NAMALWA (cell line): ENCODE results near the gene STXBP4.

Experiments
- DNase-seq: peaks from one replicate; pipeline ENCODE4 v3.0.0-alpha.2; 2015; ENCODE audit warnings: low spot score

STXBP4 gene, protein sequence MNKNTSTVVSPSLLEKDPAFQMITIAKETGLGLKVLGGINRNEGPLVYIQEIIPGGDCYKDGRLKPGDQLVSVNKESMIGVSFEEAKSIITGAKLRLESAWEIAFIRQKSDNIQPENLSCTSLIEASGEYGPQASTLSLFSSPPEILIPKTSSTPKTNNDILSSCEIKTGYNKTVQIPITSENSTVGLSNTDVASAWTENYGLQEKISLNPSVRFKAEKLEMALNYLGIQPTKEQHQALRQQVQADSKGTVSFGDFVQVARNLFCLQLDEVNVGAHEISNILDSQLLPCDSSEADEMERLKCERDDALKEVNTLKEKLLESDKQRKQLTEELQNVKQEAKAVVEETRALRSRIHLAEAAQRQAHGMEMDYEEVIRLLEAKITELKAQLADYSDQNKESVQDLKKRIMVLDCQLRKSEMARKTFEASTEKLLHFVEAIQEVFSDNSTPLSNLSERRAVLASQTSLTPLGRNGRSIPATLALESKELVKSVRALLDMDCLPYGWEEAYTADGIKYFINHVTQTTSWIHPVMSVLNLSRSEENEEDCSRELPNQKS

DNA sequence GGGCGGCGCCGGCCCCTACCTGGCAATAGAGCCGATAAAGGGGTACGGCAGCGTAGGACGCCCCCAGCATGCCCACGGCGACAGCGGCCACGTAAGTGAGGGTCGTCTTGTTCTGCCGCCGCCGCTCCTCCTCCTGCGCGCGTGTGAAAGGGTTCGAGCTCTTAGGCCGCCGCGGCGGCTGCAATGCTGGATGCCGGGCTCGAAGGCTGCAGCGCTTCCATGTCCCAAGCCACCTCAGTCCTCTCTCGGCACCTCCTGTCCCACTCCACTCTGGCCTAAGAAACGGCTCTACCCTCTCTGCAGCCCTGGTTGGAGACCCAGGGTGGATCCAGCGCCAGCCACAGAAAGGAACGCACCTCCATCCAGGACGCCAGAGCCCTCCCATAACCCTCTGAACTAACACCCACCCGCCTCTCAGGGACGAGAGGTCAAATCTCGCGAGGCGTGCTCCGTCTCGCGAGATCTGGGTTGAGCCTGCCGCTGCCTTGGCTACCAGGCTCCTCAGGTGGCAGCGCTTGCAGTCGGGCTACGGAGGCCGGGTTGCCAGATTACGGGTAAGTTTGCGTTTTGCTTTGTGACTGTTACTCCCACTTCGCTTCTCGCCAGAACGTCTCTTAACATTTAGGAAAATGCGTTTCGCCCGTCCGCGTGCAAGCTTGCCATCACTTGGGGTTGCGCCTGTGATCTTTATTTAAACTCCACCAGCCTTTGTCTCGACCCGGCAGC lies at the start of gene STXBP4, which contains the start of gene COX11:
Gene STXBP4, plus strand, starts transcription at position 504 of the 726 bp plus-strand sequence. CDS start 17,455 bp downstream, outside the sequence.
Gene COX11, minus strand, starts transcription at position 393 of the 726 bp plus-strand sequence. Its CDS starts 8 bp downstream, at position 385.
- peak; percentile 98 for DNase-seq

DNA sequence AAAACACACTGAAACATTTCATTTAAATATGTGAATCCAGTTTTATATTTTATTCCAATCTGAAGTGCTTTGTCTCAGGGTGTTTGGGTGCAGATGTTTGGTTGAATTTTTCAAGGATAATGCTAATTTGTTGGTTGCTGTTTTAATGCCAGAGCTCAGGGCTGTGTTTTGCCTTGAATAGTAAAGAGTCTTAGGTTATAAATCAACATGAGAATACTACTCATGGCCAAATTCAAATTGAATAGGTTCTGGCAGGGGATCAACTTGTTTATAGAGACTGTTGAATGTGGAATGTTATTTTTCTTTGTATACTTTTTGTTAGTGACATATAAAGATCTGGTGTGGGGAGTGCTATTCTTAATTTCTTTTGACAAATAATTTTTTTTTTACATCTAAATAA lies 49.1 kb upstream of the STXBP4 start:
- DNase-seq = no peak

DNA sequence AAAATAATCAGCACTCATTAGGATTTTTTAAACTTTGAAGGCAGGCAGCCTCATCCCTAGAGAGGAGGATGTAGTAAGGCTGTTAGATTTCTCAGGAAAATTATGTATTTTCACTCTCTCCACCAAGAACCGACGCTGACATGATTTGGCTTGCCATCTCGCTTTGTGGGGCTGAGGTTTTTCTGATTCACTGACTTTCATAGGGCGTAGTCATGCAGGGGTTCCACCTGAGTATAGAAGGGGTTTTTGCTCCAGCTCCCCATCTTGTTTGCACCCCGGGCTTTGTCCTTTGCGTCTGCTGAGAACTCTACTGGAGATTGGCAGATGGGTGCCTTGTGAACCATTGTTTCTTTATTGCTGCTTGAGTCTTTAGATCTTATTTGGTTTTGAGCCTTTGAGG lies 47.7 kb upstream of the STXBP4 start:
- DNase-seq = no peak

DNA sequence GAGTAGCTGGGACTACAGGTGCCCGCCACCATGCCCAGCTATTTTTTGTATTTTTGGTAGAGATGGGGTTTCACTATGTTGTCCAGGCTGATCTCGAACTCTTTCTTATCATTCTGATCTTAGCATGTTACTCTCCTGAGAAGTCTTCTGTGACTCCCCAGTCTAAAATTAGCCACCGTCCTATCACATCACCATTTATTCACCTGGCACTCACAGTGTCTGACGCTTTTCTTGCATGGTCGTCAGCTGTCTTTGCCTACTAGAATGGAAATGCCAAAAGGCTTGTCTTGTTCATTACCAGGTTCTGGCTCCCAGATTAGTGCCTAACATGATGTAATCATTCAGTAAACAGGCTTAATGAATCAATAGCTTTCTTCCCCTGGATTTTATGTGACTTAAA lies 44.2 kb upstream of the STXBP4 start:
- DNase-seq = no peak

DNA sequence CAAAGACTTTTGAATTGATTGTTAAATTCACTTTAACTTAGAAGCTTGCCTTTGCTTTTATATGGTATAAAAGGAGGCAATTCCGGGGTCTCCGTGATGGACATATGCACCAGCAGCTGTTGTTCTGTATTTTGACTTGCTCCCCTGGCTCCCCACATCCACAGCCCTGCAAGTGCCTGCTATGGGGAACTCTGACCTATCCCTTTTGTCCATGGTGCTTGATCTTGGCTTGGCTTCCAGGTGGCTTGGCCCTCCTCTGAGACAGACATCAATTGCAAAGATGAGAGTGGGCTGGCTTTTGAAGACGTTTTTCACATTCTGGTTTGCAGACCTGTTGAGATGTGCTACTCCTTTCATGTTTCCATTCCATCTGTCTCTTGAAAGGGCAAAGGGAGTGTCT lies 41.0 kb upstream of the STXBP4 start:
- DNase-seq = no peak

DNA sequence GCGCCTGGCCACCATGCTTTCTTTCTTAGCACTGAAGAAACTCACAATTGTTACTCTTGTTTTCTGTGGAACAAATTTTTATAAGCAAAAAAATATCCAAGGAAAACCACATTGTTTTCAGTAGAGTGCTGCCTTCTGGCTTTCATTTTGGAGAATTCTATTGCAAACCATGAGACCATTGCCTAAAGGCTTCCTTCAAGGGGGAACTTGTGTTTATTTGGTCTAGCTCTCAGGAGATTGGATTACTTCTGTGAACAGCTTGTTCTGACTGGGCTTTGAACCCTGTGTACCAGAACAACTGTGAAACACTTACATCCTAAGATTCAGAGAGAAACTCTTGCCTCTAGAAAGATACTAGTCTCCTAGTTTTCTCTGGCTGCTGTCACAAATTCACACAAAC lies 35.9 kb upstream of the STXBP4 start:
- no peak for DNase-seq

DNA sequence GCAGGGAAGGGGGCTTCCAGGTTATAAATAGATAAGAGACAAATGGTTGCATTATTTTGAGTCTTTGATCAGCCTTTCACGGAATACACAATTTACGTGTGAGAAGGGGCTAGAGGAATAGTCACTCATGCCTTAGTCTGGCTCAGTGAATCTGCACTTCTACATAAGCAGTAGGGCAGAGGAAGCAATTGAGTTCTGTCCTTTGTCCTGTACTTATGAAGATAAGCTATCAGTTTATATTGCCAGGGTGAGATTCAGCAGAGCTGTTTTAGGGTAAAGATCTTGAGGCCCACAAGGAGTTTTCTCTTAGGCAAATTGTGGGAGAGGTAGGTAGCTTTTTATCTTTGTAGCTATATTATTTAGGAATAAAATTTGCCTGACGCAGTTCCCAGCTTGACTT lies 34.6 kb upstream of the STXBP4 start:
- DNase-seq = no peak

DNA sequence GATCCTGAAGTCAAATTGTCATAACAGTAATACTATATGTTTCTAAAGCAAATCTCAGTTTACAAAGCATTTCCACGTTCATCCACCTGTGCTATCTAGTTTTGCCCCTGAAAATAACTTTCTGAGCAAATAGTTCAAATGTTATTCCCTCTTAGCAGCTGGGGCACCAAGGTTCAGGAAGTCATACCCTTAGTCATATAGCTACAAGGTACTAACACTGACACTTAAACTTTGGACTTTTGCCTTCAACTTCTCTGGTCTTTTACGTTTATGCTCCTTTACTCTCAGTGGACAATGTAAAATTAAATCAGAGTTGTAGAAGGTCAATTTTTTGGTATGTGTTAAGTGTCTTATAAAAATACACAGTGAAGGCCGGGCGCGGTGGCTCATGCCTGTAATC lies 33.1 kb upstream of the STXBP4 start:
- no peak for DNase-seq

DNA sequence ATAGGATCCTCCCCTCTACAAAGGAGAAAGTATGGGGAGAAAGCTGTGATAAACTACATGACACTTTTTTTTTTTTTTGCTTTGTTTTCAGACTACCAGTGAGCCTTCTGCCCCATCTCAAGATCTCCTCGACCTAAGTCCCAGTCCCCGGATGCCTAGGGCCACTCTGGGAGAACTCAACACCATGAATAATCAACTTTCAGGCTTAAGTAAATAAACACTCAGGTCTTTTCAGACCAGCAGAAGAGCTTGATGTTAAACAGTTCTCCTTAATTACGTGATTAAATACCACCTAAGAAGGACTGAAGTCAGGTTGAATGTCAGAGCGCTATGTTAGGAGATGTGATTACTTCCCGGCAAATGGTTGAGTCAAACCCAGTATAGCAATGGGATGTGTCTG lies 31.5 kb upstream of the STXBP4 start:
- no peak for DNase-seq

DNA sequence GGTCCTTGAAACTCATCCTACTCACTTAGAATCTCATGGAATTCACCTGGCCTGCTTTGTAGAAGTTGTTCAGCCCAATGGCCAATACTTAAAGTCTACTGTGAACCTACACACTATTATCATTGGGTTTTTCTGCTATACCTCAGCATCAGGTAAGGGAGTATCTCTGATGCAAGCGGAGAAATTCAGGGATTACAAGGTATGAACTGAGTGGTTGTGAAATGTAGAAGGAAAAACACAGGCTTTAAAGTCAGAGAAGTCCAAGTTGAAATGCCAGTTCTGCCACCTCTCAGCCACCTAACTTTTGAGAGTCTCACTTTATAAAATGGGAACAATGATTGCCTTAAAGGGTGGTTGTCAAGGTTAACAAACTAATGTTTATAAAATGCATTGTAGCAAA lies 31.1 kb upstream of the STXBP4 start:
- no peak for DNase-seq

DNA sequence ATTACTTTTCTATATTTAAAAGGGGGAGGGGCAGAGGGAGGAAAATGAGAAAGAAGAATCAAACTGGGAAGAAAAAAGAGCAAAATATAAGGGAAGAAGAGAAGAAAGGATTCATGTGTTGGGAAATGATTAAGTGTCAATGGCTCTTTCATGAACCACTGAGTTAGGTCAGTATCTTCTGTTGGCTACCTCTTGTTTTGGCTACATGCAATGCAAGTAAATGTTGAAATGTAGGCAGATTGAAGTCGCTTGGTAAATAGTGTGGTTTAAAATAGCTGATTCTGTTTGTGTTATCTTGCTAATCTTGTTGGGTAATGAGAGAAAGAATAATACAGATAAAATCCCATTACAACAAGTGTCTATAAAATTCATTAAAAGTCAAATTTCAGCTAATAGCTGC lies 27.3 kb upstream of the STXBP4 start:
- no peak for DNase-seq

DNA sequence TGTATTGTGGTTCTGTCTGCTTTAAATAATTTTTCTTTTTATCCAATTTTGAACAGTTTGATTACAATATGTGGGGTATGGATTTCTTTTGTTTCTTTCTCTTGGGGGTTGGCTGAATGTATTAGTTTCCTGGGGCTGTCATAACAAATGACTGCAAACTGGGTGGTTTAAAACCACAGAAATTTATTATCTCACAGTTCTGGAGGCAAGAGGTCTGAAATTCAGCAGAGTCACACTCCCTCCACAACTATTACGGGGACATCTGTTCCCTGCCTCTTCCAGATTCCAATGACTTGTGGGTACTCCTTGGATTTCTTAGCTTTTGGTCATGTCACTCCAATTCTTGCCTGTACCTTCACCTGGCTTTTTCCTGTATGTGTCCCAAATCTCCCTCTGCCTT lies 23.8 kb upstream of the STXBP4 start:
- no peak for DNase-seq

DNA sequence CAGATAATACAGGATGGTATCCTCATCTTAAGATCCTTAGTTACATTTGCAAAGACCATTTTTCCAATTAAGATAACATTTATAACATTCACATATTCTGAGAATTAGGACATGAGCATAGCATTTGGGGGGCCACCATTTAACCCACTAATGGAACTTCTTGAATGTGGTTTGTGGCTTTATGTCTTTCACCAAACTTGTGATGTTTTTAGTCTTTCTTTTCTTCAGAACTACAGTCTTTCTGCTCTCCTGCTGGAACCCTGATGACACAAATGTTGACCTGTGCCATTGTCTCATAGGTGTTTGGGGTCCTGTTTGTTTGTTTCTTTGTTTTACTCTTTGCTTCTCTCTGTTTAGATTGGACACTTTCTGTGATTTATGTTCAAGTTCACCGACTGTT lies 23.3 kb upstream of the STXBP4 start:
- no peak for DNase-seq

DNA sequence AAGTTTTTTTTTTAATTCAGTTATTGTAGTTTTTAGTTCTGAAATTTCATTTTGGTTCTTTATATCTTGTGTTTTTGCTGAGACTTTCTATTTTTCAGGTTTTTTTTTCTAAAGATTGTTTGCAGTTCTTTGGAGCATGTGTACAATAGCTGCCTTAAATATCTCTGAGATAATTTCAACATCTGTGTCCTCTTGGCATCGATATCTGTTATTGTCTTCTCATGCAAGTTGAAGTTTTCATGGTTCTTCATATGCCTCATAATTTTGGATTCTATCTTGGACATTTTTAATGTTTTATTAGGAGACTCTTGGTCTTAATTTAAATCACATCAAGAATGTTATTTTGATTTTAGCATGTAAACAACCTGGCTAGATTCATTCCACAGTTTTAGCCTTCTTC lies 22.9 kb upstream of the STXBP4 start:
- DNase-seq = no peak

DNA sequence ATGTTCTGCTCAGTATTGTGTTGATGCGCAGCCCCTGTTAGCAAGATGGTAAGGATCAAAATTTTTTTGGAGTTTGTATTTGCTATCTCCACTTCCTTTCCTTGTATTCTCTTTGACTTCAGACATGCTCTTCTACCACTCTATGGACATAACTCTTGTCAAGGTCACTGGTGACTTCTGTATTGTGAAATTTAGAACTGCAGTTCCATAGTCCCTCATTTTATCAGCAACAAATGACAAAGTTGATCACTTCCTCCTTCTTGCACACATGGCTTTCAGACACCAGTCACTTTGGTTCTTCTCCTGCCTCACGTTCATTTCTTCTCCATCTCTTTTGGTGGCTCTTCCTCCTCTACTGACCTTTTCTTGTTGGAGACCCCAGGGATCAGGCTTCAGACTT lies 21.2 kb upstream of the STXBP4 start:
- DNase-seq = no peak

DNA sequence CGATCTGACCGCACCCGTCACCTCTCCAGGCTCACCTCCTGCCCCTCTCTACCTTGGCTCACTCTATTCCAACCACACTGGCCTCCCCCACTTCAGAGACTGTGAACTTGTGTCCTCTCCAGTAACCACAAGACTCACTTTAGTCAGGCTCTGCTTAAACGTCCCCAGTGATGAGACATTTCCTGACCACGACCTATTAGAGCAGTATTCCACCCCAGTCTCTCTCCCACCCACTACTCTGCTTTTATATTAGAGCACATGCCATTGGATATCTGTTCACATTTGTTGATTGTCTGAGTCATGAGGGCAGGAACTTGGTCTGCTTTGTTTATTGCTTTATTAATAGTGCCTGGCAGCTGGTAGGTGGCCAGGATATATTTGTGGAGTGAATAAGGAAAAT lies 20.2 kb upstream of the STXBP4 start:
- DNase-seq = no peak

DNA sequence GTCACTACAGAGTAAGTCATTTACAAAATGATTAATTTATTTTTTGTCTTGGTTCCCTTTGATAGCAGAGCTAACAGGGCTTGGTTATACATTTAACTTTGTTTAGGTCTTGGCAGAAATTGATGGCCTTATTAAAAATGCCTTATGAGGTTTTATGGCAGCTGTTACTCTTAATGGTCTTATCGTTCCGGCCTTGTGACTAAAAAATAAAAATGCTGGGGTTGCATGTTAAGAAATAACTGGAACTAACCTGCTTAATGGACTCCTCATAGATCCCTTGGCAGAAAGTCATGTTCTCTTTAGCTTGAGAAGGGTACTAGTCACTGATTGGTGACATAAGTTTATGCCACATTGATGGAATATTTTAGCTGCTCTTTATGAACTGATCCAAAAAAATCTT lies 18.4 kb upstream of the STXBP4 start:
- no peak for DNase-seq

DNA sequence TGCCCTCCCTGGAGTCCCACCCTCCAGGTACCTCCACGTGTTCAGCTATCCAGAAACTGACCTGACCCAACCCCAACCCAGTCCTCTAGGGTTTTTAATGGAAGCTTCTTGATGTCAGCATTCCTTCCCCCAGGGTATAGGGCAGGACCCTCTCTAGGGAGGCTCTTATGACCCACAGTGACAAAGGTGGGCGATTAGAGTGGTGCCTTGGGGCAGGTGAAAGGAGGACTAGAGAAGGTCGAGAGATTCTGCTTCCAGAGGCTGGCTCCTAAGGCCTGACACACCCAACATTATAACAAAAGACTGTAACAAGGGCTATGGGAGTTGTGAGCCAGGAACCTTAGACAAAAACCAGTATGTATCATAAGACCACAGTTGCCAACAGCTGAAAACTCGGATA lies 17.3 kb upstream of the STXBP4 start:
- DNase-seq = no peak

DNA sequence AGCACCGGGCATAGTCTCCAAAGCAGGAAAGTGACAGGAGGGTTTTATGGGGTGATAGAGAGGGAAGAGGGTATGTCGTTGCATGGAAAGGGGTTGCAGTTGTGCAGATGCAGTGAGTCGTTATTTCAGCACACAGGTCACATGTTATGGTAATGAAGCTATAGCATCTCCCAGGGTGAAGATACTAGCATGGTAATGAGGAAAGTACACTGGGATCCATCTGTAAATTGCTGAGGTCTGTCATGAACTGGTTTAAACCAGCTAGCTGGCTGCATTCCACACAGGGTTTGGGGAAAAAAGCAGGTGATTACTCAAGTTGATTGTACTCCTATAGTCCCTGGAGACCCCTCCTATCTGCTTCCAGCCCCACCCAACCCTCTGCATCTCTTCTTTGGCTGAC lies 11.8 kb upstream of the STXBP4 start:
- DNase-seq = no peak

DNA sequence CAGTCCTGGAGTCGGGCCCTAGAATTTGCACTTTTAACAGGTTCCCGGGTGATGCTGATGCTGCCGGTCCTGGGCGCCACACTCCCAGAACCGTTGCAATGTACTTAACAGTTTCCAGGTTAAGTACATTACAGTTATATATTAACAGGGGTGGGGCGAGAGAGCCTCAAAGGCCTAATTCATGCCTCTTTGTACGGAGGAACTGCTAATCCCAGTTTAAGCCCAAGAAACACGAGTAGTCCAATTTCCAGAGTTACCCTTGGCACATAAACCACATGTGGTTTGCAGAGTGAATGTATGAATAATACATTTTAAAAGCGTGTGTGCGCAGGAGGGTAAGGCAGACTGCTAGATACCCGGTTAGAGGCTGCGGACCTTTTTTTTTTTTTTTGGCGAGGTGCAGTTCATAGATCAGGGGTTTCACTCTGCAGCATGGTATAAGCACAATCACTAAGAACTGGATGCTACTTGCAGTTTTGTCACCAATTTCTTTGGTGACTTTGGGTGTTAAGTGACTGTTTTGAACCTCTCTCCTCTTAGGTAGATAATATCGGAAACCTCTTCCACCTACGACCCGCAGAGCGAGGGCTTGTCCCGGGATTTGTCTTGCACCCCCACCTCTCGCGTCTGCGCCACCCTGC lies 824 bp upstream of the STXBP4 start:
- DNase-seq = peak; percentile 72

DNA sequence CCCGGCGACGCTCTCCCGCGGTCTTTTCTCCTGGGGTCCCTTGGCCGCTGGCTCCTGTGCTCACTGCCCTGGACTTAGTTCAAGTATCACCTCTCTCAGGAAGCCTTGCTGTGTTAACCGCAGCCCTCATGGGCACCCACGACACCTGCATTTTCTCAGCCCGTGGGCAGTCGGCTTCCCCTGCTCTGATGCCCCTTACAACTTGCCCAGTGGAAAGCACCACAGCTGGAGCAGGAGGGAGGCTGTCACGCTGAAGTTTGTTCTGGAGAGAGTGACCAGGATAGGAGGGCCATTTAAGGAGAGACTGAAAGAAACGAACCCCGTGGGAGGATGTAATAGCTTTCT lies 395 bp downstream of the STXBP4 start:
- DNase-seq = no peak

DNA sequence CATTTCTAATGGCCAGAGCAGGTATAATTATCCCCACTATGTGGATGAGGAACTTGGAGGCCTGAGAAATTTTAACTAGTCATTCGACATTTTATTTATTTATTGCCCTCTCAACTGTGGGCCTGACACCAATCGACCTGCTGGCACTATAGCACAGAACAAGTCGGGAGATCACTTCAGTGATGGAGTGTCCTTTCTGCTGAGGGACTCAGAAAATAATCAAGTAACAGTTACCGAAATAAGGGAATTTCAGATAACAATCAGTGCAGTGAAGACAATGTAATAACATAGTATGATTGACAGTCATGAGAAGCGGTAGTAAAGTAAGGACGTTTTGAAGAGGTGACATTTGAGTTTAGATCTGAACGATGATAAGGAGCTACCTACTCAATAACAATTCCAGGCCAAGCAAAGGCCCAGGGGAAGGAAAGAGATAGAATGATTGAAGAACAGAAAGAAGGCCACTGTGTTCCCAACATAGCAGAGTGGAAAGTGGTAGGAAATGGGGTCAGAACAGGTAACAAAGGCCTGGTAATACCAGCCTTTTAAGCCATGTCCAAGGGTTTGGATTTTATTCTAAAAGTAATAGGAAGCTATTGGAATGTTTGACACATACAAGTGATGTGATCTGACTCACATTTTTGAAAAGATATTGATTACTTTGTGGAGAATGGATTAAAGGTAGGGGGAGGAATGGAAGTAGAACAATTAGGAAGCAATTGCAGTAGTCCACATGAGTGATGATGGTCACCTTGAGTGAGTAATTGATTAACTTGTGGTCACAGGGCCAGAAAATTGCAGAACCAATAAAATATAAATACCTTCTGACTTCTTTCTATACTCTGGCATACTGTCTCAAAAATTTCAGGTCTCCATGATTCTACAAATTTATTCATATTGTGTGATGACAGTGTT lies 1.4 kb downstream of the STXBP4 start:
- DNase-seq = peak; percentile 4
